Fibroblast of lung (primary cell): ENCODE results near the gene SEMA7A. TPM values are rescaled to one million over a fixed set of nuclear protein-coding genes. Genes with fewer than 3 reads are reported as not detected.

Experiments
- DNase-seq, 2 donors: peaks; one replicate each; pipeline versions ENCODE4 v3.0.0 to v3.0.0-alpha.2; 2010; ENCODE audit warnings: low read depth in 2 of 2
- H2AFZ ChIP-seq: 2 replicates; pipeline ENCODE4 v1.5.1; 2012; ENCODE audit warnings: low read length, control low read depth, inconsistent platforms
- H3K27ac ChIP-seq: 2 replicates; pipeline ENCODE4 v1.5.1; 2011; ENCODE audit warnings: low read length, control low read depth; ENCODE audit not compliant: insufficient read depth
- H3K27me3 ChIP-seq: 2 replicates; pipeline ENCODE4 v1.5.1; 2011; ENCODE audit warnings: mild to moderate bottlenecking, low read length; ENCODE audit not compliant: control insufficient read depth, insufficient read depth
- H3K36me3 ChIP-seq: 2 replicates; pipeline ENCODE4 v1.5.1; 2011; ENCODE audit warnings: low read length; ENCODE audit not compliant: control insufficient read depth, insufficient read depth
- H3K4me1 ChIP-seq: 2 replicates; pipeline ENCODE4 v1.5.1; 2011; ENCODE audit warnings: low read length; ENCODE audit not compliant: control insufficient read depth, insufficient read depth; ENCODE audit errors: extremely low read depth
- H3K4me2 ChIP-seq: 2 replicates; pipeline ENCODE4 v1.5.1; 2011; ENCODE audit warnings: low read length, control low read depth; ENCODE audit not compliant: insufficient read depth; ENCODE audit errors: extremely low read depth
- H3K4me3 ChIP-seq, 4 experiments: fragments of 200-600 bp in 1 of 4; sonication (generic) in 1 of 4; replicated peaks in 1 of 4; 2 replicates each; pipeline ENCODE4 v1.5.1; 2011 to 2016; ENCODE audit warnings: low read length in 4 of 4, low read depth in 3 of 4, mild to moderate bottlenecking in 3 of 4, control low read depth in 2 of 4, inconsistent platforms in 1 of 4, mixed read lengths in 1 of 4; ENCODE audit not compliant: insufficient read depth in 1 of 4; ENCODE audit errors: control extremely low read depth in 1 of 4
- H3K79me2 ChIP-seq: 2 replicates; pipeline ENCODE4 v1.5.1; 2012; ENCODE audit warnings: mild to moderate bottlenecking, low read length, inconsistent platforms; ENCODE audit not compliant: control insufficient read depth, insufficient read depth
- H3K9ac ChIP-seq: 2 replicates; pipeline ENCODE4 v1.5.1; 2011; ENCODE audit warnings: mild to moderate bottlenecking, low read length, control low read depth; ENCODE audit not compliant: insufficient read depth
- H3K9me3 ChIP-seq: 2 replicates; pipeline ENCODE4 v1.5.1; 2012; ENCODE audit warnings: low read depth, low read length; ENCODE audit not compliant: control insufficient read depth, insufficient read depth
- H4K20me1 ChIP-seq: 2 replicates; pipeline ENCODE4 v1.5.1; 2011; ENCODE audit warnings: low read length; ENCODE audit not compliant: control insufficient read depth, insufficient read depth; ENCODE audit errors: extremely low read depth
- CTCF ChIP-seq, 2 donors: IDR thresholded peaks in 1 of 2; conservative IDR thresholded peaks in 1 of 2; 1 replicate in 1 of 2; 2 replicates in 1 of 2; pipeline ENCODE4 v1.5.1; 2011 to 2012; ENCODE audit warnings: low read length in 2 of 2, control low read depth in 1 of 2, inconsistent platforms in 1 of 2, low read depth in 1 of 2, mild to moderate bottlenecking in 1 of 2
- EZH2 ChIP-seq: IDR thresholded peaks from 2 replicates; pipeline ENCODE4 v1.5.1; 2012; ENCODE audit warnings: low read length, control low read depth, mild to moderate bottlenecking; ENCODE audit errors: missing control alignments
- polyA plus RNA-seq, 2 donors: library from polyadenylated mRNA; depleted of rRNA in 1 of 2; stranded (reverse) in 1 of 2; unstranded in 1 of 2; fragments of >200 nt; gene quantifications; 2 replicates each; pipeline ENCODE4 v1.2.1, GENCODE V29; 2011 to 2012; ENCODE audit warnings: missing spikeins in 1 of 2
- total RNA-seq: library from RNA; depleted of rRNA; stranded (reverse); fragments of >200 nt; gene quantifications from 2 replicates; pipeline ENCODE4 v1.2.1, GENCODE V29; 2014

SEMA7A gene
- total and polyA plus RNA-seq, 2 donors (not counting 1 experiment from before 2014, with no cell fraction given) = 5.6 to 12.5 TPM

DNA sequence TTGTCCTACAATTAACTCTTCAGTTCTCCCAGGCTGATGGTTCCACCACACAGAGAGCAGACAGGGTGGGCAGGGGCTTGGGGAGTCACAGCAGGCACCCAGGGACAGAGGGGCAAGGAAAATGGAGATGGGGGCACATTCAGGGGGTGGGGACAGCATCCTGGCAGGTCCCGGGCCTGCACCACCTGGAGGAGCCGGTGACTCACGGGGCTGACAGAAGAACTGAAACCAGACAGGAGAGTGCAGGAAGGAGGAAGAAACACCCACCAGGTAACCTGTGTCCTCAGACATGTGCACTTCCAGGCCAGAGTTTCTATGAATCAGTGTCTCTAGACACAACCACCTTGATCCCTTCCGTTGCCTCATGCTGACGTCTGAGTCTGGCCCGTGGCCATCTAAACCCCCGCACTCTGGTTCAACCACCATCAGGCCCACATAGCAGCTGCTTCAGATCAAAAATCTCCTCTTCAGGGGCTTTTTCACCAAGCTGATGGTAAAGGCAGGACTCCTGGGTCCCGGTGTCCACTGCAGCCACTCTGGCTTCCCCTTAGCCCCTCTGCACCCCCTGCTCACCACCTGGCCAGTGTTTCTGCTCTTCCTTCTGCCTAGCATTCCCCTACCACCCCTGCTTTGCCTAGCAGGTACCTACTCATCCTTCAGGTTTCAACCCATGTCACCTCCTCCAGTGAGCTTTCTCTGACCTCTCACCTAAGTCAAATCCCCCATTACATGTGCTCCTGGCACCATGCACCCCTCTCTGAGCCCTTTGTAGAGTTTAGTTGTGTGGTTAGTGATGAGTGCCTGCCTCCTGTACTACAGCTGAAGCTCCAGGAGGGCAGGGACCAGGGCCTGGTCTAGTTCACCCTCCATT, 49.8 kb downstream of the SEMA7A start:
- Histone ChIP-seq H3K4me3 (no peak overlapping the region), H3K9me3 (no peaks in the 10 kb centered on the region), H3K79me2 (no peaks in the 10 kb centered on the region), H3K27ac (no peak overlapping the region), H4K20me1 (no peaks in the 10 kb centered on the region), H3K27me3 (no peaks in the 10 kb centered on the region), H3K4me1 (peaks cover 7% of the 10 kb centered on the region), H3K36me3 (no peaks in the 10 kb centered on the region), H2AFZ (no peak overlapping the region), H3K9ac (no peak overlapping the region), H3K4me2 (no peak overlapping the region)
- TF ChIP-seq CTCF (conservative IDR thresholded peaks at IDR 0.05 in 1 of 2, IDR thresholded peaks at IDR 0.05 in 1 of 2; ENCODE audit: low read depth in 1 of 2, low read length in 2 of 2) (no peak), EZH2 (no peak)
- DNase-seq = peak in 1 of 2 donors; percentile 81

- Histone ChIP-seq H3K9me3 (no peaks in the 10 kb centered on the region), H3K27me3 (no peaks in the 10 kb centered on the region), H3K4me1 (peaks cover 7% of the 10 kb centered on the region), H3K9ac (no peak overlapping the region), H4K20me1 (no peaks in the 10 kb centered on the region), H2AFZ (no peak overlapping the region), H3K36me3 (no peaks in the 10 kb centered on the region), H3K79me2 (no peaks in the 10 kb centered on the region), H3K4me2 (no peak overlapping the region), H3K4me3 (no peak overlapping the region), H3K27ac (no peak overlapping the region)
- no peak for DNase-seq
- no peak for TF ChIP-seq EZH2
- TF ChIP-seq CTCF (conservative IDR thresholded peaks at IDR 0.05 in 1 of 2, IDR thresholded peaks at IDR 0.05 in 1 of 2; ENCODE audit: low read depth in 1 of 2, low read length in 2 of 2) = no peak
Measured at GRCh38 chr15:74383286-74383685, 50.5 kb downstream of the SEMA7A start.

GRCh38 chr15:74382004-74382816, 51.5 kb downstream of the SEMA7A start:
- Histone ChIP-seq H3K4me3 (no peak overlapping the region), H3K9me3 (no peaks in the 10 kb centered on the region), H3K9ac (no peak overlapping the region), H3K27ac (no peak overlapping the region), H3K79me2 (no peaks in the 10 kb centered on the region), H3K4me2 (no peak overlapping the region), H3K36me3 (no peaks in the 10 kb centered on the region), H3K4me1 (peaks cover 7% of the 10 kb centered on the region), H4K20me1 (no peaks in the 10 kb centered on the region), H3K27me3 (no peaks in the 10 kb centered on the region), H2AFZ (peak overlapping the region; percentile 40)
- TF ChIP-seq CTCF (conservative IDR thresholded peaks at IDR 0.05 in 1 of 2, IDR thresholded peaks at IDR 0.05 in 1 of 2; ENCODE audit: low read depth in 1 of 2, low read length in 2 of 2) (peak; percentile 90 to 96), EZH2 (no peak)
- DNase-seq = peak; percentile 69 to 71
